CD4-positive, alpha-beta T cell treated with Interleukin-2 at 100 ng/mL for 4 hours (primary cell): ENCODE results near the gene ARL5A.
A peak's percentile ranks its signal among the peaks of the same experiment; 100 is the strongest.
"Not testable (repeated sequence)": the region's sequence is repeated elsewhere in the genome, so short reads cannot be mapped to it uniquely, and the experiment has no call there.

ENCODE experiments used
- DNase-seq: peaks from one replicate; pipeline ENCODE4 v3.0.0-alpha.2; 2020; ENCODE audit warnings: low spot score

Gene ARL5A, protein sequence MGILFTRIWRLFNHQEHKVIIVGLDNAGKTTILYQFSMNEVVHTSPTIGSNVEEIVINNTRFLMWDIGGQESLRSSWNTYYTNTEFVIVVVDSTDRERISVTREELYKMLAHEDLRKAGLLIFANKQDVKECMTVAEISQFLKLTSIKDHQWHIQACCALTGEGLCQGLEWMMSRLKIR

DNA sequence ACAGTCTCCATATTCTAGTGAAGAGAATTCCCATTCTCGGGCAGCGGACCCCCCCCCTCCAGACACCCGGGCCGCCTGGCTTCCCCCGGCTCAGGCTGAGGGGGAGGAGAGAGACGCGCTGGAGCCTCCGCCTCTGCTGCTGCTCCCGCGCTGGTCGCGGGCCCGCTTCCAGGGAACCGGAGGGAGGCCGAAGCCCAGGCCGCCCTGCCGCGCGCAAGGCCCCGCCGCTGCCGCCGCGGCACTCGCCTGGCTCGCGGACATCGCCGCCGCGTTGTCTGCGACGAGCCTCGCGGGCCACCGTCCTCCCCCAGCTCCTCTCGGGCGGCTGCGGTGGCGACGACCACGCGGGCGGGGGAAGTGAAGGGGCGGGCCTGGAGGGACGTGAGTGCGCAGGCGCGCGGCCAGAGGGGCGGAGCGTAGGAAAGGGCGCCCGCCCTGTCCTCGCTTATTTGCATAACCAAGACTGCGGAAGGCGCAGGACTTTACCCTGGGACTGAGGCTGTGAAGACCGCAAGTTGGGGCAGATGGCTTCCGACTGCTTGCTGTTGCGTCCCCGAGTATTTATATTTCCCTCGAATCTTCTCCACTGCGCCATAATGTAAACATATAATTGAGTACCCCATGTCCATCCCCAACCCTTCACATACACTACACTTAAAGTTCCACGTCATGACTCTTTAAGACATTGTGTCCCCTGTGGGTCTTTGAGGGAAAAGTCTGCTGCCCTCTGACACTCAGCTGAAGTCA is at the start of gene ARL5A:
Gene ARL5A, minus strand, starts transcription at position 279 of the 747 bp plus-strand sequence. Its CDS starts 245 bp downstream, at position 34.
- DNase-seq: peak; percentile 96

DNA sequence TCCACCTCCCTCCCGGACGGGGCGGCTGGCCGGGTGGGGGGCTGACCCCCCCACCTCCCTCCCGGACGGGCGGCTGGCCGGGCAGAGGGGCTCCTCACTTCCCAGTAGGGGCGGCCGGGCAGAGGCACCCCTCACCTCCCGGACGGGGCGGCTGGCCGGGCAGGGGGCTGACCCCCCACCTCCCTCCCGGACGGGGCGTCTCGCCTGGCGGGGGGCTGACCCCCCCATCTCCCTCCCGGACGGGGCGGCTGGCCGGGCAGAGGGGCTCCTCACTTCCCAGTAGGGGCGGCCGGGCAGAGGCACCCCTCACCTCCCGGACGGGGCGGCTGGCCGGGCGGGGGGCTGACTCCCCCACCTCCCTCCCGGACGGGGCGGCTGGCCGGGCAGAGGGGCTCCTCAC is 47.4 kb upstream of the ARL5A start:
- not testable (repeated sequence) for DNase-seq

DNA sequence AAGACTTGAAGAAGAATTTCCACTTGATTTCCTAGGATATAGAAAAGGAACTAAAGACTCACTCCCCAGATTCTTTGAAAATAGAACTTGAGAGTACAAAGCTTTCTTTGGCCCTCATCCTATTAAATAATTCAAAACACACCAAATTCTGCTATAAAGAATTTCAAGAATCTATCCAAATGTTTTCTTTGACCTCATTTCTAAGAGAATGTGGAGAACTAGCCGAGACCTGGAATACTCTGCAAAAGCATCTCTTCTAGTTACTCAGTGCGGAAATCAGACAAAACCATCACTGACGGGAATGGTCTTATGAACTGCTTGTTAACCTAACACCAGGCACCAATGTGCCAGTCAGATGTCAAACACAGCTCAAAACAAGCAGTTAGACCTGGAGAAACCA is 44.2 kb upstream of the ARL5A start:
- DNase-seq: no peak

DNA sequence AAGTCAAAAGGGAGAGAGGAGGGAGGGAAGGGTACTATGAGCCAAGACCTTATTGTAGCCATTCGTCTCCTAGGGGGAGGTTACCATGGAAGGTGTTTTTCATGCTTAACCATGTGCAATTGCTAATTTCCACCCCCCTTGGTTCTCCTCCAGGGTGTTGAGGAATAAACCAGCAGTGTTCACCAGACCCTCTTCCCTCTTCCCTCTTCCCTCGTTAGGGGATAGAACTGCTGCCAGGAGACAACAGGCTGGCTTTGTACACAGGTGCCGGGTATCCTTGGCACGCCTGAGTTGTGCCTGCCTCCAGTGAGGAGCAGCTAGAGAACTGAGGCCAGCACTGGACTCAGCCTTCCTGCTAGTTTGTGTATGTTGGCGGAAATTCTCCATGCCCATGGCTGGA is 41.1 kb upstream of the ARL5A start:
- no peak for DNase-seq

DNA sequence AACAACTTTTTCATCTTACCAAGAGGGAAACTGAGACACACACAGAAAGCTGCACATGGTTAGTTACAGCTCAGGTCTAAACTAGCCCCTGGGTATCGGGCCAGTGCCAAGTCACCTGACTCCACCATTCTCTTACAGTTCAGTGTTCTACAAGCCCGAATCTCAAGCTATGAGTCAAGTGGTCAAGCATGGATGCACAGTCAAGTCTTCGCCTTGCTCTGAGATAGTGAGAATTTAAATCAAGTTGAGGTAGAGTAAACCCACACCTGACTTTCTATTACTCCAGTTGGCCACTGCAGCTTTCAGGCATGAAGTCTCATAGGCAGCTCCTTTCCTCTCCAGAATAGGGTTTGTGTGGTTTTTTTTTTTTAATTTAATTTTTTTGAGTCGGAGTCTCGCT is 34.5 kb upstream of the ARL5A start:
- no peak for DNase-seq

DNA sequence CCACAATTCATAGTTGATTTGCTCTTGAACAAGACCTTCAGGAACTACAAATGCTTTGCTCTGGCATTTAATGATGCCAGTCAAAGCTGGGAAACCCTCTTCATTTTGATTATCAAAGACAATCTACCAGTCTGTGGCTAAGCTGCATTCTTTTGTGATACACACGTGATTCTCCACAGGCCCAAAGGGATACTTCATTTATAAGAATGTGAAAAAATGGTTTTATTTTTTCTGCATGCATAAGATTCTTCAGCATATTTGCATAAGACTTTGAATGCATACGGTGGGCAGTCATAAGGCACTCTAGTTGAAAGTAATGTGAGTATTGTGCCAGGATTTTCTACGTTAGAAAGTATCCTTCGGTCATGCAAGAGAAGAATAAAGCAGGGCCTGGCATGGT is 33.0 kb upstream of the ARL5A start:
- no peak for DNase-seq

DNA sequence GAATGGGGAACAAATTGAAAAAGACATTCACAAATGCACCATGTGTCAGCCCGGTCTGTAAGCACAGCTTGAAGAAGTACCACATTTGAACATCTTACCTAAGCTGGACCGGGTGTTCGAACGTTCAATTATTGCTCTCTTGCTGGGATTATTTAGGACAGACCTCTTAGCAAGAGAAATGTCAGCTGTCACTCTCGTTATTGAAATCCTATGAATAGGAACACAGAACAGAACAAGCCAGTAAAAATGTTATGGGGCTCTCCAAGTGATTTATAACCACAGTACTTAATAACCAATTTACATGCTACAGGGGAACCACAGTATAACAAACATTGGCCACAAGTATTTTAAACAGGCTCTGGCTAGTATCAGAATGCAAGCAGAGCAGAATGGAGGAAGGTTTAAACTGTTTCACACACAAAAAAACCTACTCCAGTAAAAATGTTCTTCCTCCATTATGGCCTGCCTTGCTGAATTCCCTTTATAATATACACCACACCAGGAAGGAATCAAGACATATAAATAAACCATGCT is 32.5 kb upstream of the ARL5A start:
- DNase-seq: no peak

DNA sequence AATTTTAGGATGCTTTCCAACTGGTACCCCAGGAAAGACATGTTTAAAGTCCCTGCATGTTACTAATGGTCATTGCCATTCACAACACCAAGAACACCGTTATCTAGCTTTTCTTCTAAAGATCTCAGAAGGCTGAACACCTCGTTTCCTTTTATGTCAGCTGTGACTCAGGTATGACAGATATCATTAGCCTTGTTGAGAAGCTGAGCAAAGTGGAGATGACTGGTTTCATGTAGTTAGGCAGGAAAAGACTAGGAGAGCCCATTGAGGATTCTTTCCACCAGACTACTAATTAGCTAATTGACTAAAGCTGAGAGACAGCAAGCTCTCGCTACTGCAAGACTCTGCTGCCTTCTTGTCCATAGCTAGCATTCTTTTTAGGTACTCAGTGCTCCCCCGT is 32.0 kb upstream of the ARL5A start:
- DNase-seq: no peak

DNA sequence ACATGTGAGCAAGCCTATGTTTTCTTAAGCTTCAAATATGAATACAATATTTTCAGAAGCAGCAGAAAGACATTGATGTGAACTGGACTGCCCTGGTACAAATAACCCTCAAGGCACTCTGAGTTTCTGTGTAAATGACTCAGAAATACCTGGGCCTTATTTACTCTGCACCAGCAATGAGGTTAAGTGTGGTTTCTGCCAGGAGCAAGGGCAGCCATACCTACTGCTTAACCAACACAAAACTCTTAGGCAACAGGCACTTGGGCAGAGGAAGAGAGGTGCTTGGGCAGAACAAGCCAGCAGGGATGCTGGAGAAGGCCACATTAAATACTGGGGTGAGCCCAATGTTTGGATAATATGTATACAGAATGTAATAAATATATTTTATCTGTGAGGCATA is 29.4 kb upstream of the ARL5A start:
- no peak for DNase-seq

DNA sequence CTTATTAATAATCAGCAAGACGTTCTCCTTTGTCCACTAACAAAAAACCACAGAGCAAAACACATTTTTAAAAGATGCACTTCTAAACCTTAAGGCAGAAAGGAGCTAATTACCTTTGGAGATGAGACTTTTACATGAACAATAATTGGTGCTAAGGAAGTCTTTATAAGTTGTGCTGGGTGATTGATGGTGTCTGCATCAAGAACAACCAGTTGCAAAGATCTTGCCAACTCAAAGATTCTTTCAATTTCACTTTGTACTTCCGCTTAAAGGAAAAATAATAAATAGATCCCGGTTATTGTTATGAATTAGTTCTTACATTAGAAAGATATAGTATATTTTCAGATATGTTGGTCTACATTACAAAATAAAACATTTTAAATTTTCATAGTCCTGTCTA is 26.9 kb upstream of the ARL5A start:
- no peak for DNase-seq

DNA sequence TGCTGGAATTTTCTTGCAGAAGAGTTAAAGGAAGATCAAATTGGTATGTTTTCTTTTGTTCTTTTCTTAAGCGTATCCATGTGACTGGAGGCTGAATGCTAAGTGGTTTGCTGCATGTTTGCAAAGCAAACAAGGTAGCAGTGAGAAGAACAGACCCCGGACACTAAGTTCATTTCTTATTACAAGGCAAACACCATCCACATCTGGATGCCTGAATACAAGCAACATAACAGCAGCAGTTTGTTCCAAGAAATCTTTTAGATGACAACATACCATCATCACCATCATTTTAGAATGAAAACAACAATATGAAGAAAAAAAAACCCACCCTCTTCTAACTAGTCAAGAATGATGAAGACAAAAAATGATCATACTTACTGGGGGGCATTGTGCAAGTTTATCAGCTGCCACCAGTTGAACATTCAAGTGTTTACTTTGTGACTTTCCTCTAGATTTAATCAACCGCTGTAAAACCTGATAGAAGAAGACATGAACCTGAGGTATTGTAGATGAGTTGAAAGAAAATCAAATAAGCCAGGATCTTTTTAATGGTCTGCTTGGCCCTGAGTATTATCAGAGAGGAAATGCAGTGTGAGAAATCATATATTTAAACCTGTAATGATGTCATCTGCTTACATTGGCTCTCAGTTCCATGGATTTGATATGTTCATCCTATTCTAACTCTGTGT is 25.0 kb upstream of the ARL5A start:
- DNase-seq: no peak

DNA sequence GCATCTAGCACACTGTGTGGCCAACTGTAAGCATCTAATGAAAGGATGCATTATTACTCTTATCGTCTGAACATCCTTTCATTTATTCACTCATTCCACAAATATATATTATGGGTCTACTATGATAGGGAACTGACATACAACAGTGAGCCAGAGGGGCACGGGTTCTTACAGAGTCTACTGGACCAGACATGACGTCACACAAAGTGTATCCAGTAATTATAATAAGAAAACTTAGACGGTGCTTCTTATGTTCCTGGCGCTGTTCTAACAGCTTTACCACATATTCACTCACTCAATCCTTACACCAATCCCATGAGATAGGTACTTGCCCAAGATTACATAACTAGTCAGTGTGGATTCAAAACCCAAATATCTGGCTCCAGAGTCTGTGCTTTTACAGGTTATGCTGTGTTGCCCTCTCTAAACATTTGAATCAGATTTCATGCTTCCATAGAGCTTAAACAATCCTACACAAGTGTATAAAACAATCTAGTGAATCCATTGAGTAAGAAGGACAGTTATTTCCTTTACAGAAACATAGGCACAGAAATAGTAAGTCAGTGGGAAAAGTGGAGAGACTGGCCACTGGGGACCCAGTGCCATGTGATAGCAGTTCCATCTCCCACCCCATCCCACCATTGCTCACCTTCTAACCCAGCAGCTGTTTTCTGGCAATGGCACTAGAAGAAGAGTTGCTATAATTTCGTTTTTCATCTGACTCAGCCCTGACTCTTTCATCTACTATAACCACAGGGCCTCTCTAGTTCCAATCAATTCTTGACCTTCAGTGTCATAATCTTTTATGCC is 24.2 kb upstream of the ARL5A start:
- DNase-seq: no peak

DNA sequence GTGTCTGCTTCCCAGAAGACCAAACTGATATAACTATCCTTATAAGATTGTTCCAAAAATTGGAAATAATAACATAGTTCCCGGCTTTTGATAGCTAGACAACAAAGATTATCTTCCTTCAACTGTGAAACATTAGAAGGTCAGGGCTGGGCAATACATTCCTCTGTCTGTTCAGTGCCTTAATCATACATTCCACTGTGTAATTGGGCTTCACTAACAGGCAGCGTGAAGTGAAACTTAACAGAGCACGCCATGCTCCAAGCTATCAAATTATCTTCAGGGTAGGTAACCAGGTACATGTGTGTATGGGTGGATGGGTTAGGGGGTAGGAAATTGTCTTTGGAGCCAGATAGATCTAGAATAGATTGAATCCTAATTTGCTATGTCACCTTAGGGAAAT is 23.5 kb upstream of the ARL5A start:
- DNase-seq: no peak

DNA sequence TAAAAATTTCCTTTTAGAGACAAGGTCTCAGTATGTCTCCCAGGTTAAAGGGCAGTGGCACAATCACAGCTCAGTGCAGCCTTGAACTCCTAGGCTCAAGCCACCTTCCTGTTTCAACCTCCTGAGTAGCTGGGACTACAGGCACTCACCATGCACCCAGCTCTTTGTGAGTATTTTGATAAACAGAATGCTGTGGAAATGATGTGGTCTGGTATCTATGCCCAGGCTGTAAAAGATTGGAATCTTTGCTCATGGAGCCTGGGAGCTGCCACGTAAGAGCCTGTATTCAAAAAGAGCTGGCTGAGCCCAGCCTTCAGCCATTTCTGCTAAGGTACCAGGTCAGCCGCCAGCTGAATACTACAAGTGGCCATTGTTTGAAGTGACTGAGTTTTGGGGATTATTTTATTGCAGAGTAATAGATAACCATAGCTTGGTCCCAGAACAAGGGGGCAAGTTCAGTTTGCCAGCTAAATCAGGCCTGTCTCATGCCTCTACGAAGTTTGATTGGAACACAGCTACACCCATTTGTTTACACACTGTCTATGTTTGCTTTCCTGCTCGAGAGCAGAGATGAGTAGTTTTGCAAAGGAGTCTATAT is 21.3 kb upstream of the ARL5A start:
- no peak for DNase-seq

DNA sequence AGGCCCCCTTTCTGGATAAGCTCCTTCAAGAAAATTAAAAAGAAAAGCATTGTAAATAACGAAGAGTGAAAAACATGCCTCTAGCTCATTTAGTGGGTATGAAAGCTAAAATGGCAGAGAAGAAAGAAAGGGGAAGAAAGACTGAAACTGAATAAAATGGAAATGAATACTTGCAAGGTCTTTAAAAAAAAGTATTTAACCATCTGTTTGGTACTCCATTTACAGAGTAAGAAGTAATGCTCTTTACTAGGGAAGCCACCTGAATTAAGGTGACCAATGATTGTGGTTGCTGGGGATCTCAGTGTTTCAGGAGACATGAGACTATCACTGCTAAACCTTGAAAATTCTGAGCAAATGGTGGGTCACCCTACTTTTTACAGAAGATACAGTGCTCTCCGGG is 17.7 kb upstream of the ARL5A start:
- DNase-seq: no peak

DNA sequence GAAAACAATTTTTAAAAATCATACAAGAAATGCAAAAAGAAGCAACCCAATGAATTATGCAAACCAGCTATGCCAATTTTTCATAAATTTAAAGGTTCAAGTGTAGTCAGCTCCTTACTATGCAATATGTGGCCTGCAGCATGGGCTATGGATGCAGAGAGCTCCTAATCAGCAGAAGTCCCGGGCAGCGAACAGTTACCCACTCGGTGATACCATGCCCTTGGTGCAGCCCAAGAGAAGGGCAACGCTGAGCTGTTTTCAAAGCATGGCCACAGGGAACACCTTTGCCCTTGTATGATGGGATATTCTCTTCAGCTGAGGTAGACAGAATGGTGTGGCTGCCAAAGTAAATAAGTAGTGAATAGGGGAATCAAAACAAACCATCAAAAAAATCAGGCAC is 17.3 kb upstream of the ARL5A start:
- DNase-seq: no peak

DNA sequence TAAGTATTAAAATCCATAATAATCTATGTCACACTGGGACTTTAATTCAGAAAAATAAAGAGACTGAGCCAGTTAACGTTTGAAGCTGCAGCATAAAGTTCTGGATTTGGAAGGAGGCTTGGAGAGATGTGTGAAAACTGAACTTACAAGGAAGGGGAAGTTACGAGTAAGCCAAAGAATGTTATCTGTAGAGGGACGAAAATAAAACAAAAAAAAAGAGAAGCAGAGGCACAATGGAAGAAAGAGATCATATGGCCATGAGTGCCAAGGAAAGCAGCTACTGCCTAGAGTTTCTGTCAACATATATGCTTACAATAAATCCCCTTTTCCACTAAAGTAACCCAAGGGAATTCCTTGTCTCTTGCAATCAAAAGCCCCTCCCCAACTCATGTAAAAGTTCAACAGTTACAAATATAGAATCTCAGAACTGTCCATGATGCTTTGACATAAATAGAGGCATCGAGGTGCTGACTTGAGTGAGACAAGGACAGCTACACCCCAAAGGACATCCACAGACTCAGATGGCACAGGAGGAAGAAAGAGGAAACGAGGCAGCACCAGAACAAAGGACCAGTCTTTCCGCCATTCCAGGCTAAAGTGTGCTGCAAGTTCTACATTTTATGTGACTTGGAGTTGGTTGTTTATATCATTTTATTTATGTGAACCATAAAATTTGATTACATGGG is 16.1 kb upstream of the ARL5A start:
- no peak for DNase-seq

DNA sequence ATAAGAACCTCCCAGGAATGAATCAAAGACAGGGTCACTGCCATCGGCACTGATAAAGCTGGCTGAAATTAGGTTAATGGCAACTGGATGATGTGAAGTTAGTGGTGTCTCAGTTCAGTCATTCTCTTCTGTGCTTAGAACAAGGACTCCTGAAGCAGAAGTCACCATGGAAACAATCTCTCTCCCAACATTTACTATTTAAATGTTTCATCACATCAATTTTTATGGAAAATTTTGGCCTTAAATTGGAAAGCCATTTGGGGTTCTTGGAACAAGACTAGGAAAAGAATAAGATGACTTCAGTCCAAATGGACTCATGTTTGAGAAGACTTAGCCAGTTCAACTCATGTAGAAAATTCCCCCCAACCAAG is 15.5 kb upstream of the ARL5A start:
- DNase-seq: no peak

DNA sequence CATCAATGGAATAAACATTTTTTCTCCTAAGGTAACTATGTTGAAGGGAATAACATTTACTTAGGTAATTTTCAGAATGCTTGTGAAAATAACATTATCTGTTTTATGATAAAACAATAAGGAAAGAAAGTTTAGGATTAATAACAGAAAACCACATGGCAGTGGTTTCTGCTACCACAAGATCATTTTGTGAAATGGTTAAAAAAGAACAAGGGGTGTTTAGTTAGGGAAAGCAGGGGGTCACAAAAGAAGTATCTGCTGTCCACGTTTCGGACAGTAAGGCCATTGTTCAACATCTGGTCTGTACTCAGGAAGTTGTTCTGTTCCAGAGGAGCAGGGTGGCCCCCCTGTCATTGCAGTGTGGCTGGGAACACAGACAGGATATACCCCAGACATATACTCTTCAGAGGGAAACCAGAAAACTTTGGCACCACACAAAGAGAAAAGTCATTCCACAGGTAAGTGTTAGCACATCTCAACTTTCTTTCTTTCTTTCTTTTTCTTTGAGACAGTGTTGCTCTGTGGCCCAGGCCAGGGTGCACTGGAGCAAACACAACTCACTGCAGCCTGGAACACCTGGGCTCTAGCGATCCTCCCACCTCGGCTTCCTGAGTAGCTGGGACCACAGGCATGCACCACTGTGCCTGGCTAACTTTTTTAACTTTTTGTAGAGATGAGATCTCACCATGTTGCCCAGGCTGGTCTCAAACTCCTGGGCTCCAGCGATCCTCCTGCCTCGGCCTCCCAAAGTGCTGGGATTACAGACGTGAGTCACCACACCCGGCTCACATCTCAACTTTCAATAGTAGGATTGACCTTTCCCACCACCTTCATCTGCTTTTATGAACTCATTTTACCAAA is 14.8 kb upstream of the ARL5A start:
- DNase-seq: no peak

DNA sequence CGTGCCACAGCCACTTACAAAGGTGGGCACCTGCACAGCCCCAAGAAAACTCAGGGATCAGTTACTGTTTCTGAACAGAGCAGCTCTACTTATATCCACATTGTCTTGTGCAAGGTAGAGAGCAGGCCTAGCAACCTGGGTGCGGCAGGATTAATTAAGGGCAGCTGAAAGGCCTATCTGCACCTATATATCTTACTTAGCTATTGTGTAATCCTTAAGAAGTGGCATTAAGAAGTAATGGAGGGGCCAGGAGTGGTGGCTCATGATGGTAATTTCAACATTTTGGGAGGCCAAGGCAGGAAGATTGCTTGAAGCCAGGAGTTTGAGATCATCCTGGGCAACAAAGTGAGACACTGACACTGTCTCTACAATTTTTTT is 12.8 kb upstream of the ARL5A start:
- no peak for DNase-seq
